Adrenal gland (tissue), 12 donors: ENCODE data around the gene ARPIN. TPM values are rescaled to one million over a fixed set of nuclear protein-coding genes. Genes with fewer than 3 reads are reported as not detected.
"Not testable (repeated sequence)": the region's sequence is repeated elsewhere in the genome, so short reads cannot be mapped to it uniquely, and the experiment has no call there.

Source experiments
- DNase-seq, 7 donors: peaks; one replicate each; pipeline ENCODE4 v3.0.0-alpha.2; 2019 to 2020
- H3K27ac ChIP-seq, 5 donors: fragments of 200-600 bp; sonication (generic) in 4 of 5; 1 replicate in 3 of 5; 2 replicates in 2 of 5; pipeline versions ENCODE4 v1.5.1 to v1.8.0; 2016 to 2020; ENCODE audit warnings: mild to moderate bottlenecking in 1 of 5
- H3K27me3 ChIP-seq: fragments of 200-600 bp; 2 replicates; pipeline ENCODE4 v1.8.0; 2021
- H3K36me3 ChIP-seq, 2 donors: fragments of 200-600 bp; replicated peaks in 1 of 2; 1 replicate in 1 of 2; 2 replicates in 1 of 2; pipeline versions ENCODE4 v1.5.1 to v1.8.0; 2018 to 2022
- H3K4me1 ChIP-seq, 2 donors: fragments of 200-600 bp; replicated peaks in 1 of 2; 1 replicate in 1 of 2; 2 replicates in 1 of 2; pipeline versions ENCODE4 v1.5.1 to v1.8.0; 2018 to 2021
- H3K4me3 ChIP-seq, 4 donors: fragments of 200-600 bp; sonication (generic) in 3 of 4; one replicate each; pipeline ENCODE4 v1.5.1; 2016 to 2018
- H3K9me3 ChIP-seq, 3 donors: fragments of 200-600 bp; sonication (generic) in 1 of 3; replicated peaks in 1 of 3; 1 replicate in 2 of 3; 2 replicates in 1 of 3; pipeline versions ENCODE4 v1.5.1 to v1.8.0; 2016 to 2021
- CTCF ChIP-seq, 6 experiments: fragments of 450-650 bp in 4 of 6; fragments of 200-600 bp in 2 of 6; sonication (generic) in 1 of 6; IDR thresholded peaks; 1 replicate in 5 of 6; 2 replicates in 1 of 6; pipeline versions ENCODE4 v1.5.1 to v1.8.0; 2016 to 2021; ENCODE audit warnings: antibody characterized with exemption in 6 of 6, mild to moderate bottlenecking in 2 of 6, moderate library complexity in 1 of 6
- POLR2A ChIP-seq, 2 donors: fragments of 450-650 bp; IDR thresholded peaks; one replicate each; pipeline ENCODE4 v1.6.1; 2017; ENCODE audit warnings: antibody characterized with exemption in 2 of 2, mild to moderate bottlenecking in 2 of 2, moderate library complexity in 1 of 2
- WGBS, 4 donors: extraction: QIAGEN DNeasy Blood & Tissue Kit in 2 of 4; methylation state at CpG; one replicate each; pipeline versions ENCODE4 v1.1.5 to v1.1.7; 2013 to 2017; 5-methylcytosine and 5-hydroxymethylcytosine counted together
- intact Hi-C, 2 donors: fragments of 100-400 bp; cut with DNase I; formaldehyde crosslinking; loops; one replicate each; pipeline versions ENCODE4 v1.14.1 to v1.15.0; 2022 to 2023
- polyA plus RNA-seq, 3 donors: library from polyadenylated mRNA; stranded (reverse); fragments of 200-250 nt in 2 of 3; fragments of 350-450 nt in 1 of 3; fragmentation: Illumina TruSeq in 1 of 3; extraction: RNeasy Lipid Tissue Mini Kit (QIAGEN cat#74804) in 1 of 3; gene quantifications; one replicate each; pipeline ENCODE4 v1.2.3, GENCODE V29; 2013 to 2014
- total RNA-seq, 9 donors: library from RNA; depleted of rRNA in 4 of 9; stranded (reverse); fragments of >200 nt in 4 of 9; fragments of 120-200 nt in 1 of 9; fragmentation: NEBNext Ultra II Directional in 1 of 9; extraction: Animal tissue kit (Norgen Biotek cat#: 25700) in 1 of 9; gene quantifications; one replicate each; pipeline versions ENCODE4 v1.1.0 to v1.2.4, GENCODE V29; 2013 to 2023
- donor health status: healthy with polysubstance abuse.
- donor health status: Bipolar disorder and iron deficiency.
- donor health status: DM: yes; HTN: yes; CAD: no.
- donor health status: DM: no; HTN: no; CAD: no.
- donor health status: DM: no; HTN: no; CAD: no.
- donor health status: DM: yes; HTN: yes; CAD: no.

The ARPIN gene
- total and polyA plus RNA-seq, 12 donors, result 5.6 to 18.2 (median 9.1) TPM

DNA sequence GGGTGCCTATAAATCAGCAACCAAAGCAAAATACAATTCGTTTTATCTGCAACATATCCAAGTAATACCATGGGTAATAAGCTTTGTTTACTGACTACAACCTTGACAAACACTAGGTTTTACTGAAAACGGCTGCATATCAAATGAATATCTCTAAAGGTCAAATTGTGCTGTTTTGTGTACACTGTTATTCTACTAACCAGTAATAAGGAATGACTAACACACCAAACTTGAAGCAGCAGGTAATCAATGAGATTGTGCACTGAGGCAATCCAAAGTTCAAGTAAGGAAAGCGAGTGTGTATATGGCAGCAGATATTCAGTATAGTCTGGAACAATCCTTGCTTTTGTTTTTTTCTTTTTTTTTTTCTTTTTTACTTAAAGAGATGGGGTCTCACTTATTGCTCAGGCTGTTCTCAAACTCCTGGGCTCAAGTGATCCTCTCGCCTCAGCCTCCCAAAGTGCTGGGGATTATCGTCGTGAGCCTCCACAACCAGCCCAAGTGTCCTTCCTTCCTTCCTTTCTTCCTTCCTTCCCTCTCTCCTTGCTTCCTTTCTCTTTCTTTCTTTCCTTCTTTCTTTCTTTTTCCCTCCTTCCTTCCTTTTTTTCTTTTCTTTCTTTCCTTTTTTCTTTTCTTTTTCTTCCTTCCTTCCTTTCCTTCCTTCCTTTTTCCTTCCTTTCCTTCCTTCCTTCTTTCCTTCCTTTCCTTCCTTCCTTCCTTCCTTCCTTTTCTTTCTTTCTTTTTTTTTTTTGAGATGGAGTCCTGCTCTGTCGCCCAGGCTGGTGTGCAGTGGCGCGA, 53.9 kb downstream of the ARPIN start:
- Histone ChIP-seq H3K27me3 (no peaks in the 10 kb centered on the region), H3K4me3 (no peak overlapping the region), H3K27ac (no peak overlapping the region), H3K4me1 (peaks cover 7 to 16% of the 10 kb centered on the region in 2 donors), H3K36me3 (peaks cover 0 to 13% of the 10 kb centered on the region in 2 donors), H3K9me3 (no peaks in the 10 kb centered on the region)
- intact Hi-C loops, result no loop called here
- no peak for TF ChIP-seq POLR2A (IDR thresholded peaks at IDR 0.05)
- no peak for TF ChIP-seq CTCF (IDR thresholded peaks at IDR 0.05)
- DNase-seq, result no peak
- WGBS, 4 donors, result 77 to 86% (median 81%) methylated on average over 9 of the region's 9 CpGs

DNA sequence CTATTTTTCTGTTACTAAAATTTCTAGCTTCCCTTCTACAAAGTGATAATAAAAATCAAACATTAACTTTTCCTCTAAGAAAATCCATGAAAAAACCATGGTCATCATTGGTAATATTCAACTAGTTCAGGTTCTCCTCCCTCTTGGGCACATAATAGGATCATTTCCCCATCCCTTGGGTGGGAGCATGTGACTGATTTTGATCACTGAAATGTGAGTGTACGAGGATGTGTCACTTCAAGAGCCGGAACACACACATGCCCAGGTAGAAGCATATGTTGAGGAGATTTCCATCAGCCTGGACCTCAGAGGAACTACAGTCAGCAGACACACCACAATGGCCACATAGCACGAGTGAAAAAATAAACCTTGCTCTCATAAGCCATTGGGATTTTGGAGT, 55.1 kb downstream of the ARPIN start:
- Histone ChIP-seq H3K27ac (no peak overlapping the region), H3K9me3 (no peaks in the 10 kb centered on the region), H3K27me3 (no peaks in the 10 kb centered on the region), H3K36me3 (peaks cover 0 to 13% of the 10 kb centered on the region in 2 donors), H3K4me3 (no peak overlapping the region), H3K4me1 (peaks cover 7 to 9% of the 10 kb centered on the region in 2 donors)
- no peak for TF ChIP-seq POLR2A (IDR thresholded peaks at IDR 0.05)
- no peak for TF ChIP-seq CTCF (IDR thresholded peaks at IDR 0.05)
- WGBS, 4 donors, result 87 to 92% (median 90%) methylated on average over 3 of the region's 3 CpGs
- intact Hi-C loops, result no loop called here
- no peak for DNase-seq

DNA sequence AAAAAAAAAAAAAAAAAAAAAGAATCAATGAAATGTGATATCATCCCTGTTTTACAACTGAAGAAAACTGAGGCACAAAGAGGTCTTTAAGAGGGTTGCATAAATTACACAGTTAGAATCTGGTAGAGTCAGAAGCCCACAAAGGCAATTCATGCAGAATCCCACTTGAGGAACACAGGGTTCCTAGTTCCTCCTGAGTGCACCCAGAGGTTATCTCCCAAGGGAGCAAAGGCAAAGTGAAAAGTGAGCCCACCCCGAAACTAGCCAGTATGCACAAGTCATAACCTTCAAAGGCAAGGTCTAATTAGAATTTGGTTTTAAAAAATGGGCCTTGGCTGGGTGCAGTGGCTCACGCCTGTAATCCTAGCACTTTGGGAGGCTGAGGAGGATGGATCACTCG, 56.8 kb downstream of the ARPIN start:
- no peaks in the 10 kb centered on the region for H3K27me3 ChIP-seq
- no peak overlapping the region for H3K27ac ChIP-seq
- intact Hi-C loops, result no loop called here
- H3K4me1 ChIP-seq, result peaks cover 0 to 11% of the 10 kb centered on the region in 2 donors
- TF ChIP-seq CTCF (IDR thresholded peaks at IDR 0.05), result no peak
- no peak for TF ChIP-seq POLR2A (IDR thresholded peaks at IDR 0.05)
- DNase-seq, result no peak
- no peaks in the 10 kb centered on the region for H3K9me3 ChIP-seq
- 95 to 97% (median 95%) methylated on average over 3 of the region's 3 CpGs for WGBS, 4 donors
- H3K36me3 ChIP-seq, result peaks cover 0 to 13% of the 10 kb centered on the region in 2 donors
- H3K4me3 ChIP-seq, result no peak overlapping the region

DNA sequence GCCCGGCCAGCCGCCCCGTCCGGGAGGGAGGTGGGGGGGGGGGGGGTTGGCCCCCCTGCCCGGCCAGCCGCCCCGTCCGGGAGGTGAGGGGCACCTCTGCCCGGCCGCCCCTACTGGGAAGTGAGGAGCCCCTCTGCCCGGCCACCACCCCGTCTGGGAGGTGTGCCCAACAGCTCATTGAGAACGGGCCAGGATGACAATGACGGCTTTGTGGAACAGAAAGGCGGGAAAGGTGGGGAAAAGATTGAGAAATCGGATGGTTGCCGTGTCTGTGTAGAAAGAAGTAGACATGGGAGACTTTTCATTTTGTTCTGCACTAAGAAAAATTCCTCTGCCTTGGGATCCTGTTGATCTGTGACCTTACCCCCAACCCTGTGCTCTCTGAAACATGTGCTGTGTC, 57.9 kb downstream of the ARPIN start:
- DNase-seq, intact Hi-C loops, H3K27me3 ChIP-seq, H3K4me3 ChIP-seq, H3K27ac ChIP-seq, H3K9me3 ChIP-seq, H3K36me3 ChIP-seq: not testable (repeated sequence)
- 91 to 97% (median 93%) methylated on average over 6 to 9 of the region's 17 CpGs for WGBS, 4 donors
- H3K4me1 ChIP-seq, result peaks cover 0 to 11% of the 10 kb centered on the region in 2 donors
